HG02870 (cell line): Measurements from ENCODE around the gene GSG1L2.
"Not testable (repeated sequence)": the region's sequence is repeated elsewhere in the genome, so short reads cannot be mapped to it uniquely, and the experiment has no call there.

ENCODE experiments used
- ATAC-seq: cut with Tn5 transposase; IDR thresholded peaks from one replicate; pipeline ENCODE4 v1.9.1; 2021; ENCODE audit warnings: mild to moderate bottlenecking, moderate library complexity; ENCODE audit not compliant: unreplicated experiment

GSG1L2 gene

GRCh38 chr17:9790889-9791876 is 30.7 kb downstream of the GSG1L2 start, which contains the start of gene DHRS7C:
Gene DHRS7C (minus strand): TSS chr17:9791592. CDS start chr17:9791284, 308 bp downstream.
- ATAC-seq = no peak

GRCh38 chr17:9790316-9790715 is 31.6 kb downstream of the GSG1L2 start:
- ATAC-seq = no peak

- ATAC-seq = no peak
These were observed 33.3 kb downstream of the GSG1L2 start for GRCh38 chr17:9788601-9789000.

GRCh38 chr17:9784544-9784943 is 37.3 kb downstream of the GSG1L2 start:
- no peak for ATAC-seq

- not testable (repeated sequence) for ATAC-seq
These were observed 38.4 kb downstream of the GSG1L2 start for GRCh38 chr17:9783465-9783864.

GRCh38 chr17:9783050-9783449 is 38.8 kb downstream of the GSG1L2 start:
- ATAC-seq = no peak

GRCh38 chr17:9780552-9780951 is 41.3 kb downstream of the GSG1L2 start:
- ATAC-seq = no peak

- ATAC-seq = no peak
These were observed 45.0 kb downstream of the GSG1L2 start for GRCh38 chr17:9776911-9777310.

GRCh38 chr17:9772658-9773057 is 49.2 kb downstream of the GSG1L2 start:
- no peak for ATAC-seq

- ATAC-seq = no peak
These were observed 50.4 kb downstream of the GSG1L2 start for GRCh38 chr17:9771465-9771864.

- ATAC-seq = no peak
These were observed 52.7 kb downstream of the GSG1L2 start for GRCh38 chr17:9769036-9769695.

GRCh38 chr17:9768381-9768934 is 53.4 kb downstream of the GSG1L2 start:
- ATAC-seq = no peak

GRCh38 chr17:9767432-9767991 is 54.4 kb downstream of the GSG1L2 start:
- ATAC-seq = no peak

GRCh38 chr17:9766970-9767369 is 54.9 kb downstream of the GSG1L2 start:
- ATAC-seq = no peak

GRCh38 chr17:9765322-9765721 is 56.6 kb downstream of the GSG1L2 start:
- no peak for ATAC-seq

- ATAC-seq = no peak
These were observed 58.2 kb downstream of the GSG1L2 start for GRCh38 chr17:9763643-9764042.

- ATAC-seq = no peak
These were observed 61.6 kb downstream of the GSG1L2 start for GRCh38 chr17:9760266-9760665.

GRCh38 chr17:9755083-9755482 is 66.8 kb downstream of the GSG1L2 start:
- ATAC-seq = no peak
